ENCODE data around the gene IFNL1.

The IFNL1 gene

GRCh38 chr19:39310558-39311311 is 14.5 kb downstream of the IFNL1 start:
- DNase-seq (ENCODE audit: insufficient read length, low spot score) (no peak), FAIRE-seq (no peak)
- TF ChIP-seq POLR2A (IDR thresholded peaks at IDR 0.05; ENCODE audit: low read depth, low read length): no peak

DNA sequence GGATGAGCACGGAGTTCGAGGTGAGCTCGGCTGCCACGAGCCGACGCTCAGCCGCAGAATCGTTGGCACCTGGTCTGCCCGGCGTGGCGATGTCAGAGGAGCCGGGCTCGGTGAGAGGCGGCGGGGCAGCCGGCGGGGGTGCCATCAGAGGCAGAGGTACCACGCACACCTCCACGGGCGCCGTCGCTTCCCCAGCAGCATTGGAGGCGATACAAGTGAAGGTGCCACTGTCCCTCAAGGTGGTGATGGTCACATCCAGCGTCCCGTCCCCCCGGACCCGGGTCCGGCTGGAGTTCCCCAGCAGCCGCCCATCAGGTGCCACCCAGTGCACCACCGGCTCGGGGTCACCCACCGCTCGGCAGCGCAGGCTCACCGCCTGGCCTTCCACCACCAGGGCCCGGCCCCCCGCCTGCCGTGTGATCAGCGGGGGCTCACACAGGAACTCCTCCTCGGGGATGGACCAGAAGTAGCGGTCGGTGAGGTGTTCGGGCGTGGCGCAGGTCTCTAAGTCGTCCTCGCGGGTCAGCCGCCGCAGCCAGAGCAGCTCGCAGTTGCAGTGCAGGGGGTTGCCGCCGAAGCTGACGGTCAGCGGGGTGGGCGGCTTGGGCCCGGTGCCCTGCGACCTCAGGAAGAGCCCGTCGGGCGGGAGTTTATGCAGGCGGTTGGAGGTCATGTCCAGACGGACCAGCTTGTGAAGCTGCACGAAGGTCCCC is 18.0 kb downstream of the IFNL1 start:
- TF ChIP-seq POLR2A (IDR thresholded peaks at IDR 0.05; ENCODE audit: low read depth, low read length): no peak
- DNase-seq (ENCODE audit: insufficient read length, low spot score) (no peak), FAIRE-seq (no peak)

DNA sequence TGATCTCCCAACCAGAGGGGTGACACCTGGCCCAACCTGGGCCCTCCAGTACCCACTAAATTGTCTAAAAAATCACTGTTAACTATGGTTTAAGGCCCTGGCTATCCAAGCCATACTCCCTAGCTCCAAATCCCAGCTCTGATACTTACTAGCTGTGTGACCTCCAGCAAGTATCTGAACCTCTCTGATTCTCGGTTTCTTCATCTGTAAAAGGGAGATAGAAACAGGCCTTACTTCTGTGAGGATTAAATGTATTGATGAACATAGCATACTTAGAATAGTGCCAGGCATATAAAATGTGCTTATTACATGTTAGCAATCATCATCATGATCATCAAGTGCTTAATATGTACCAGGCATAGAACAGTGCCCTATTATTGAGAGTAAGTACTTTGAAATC is 19.7 kb downstream of the IFNL1 start:
- no peak for TF ChIP-seq POLR2A (IDR thresholded peaks at IDR 0.05; ENCODE audit: low read depth, low read length)
- no peak for FAIRE-seq
- DNase-seq (ENCODE audit: insufficient read length, low spot score): no peak

DNA sequence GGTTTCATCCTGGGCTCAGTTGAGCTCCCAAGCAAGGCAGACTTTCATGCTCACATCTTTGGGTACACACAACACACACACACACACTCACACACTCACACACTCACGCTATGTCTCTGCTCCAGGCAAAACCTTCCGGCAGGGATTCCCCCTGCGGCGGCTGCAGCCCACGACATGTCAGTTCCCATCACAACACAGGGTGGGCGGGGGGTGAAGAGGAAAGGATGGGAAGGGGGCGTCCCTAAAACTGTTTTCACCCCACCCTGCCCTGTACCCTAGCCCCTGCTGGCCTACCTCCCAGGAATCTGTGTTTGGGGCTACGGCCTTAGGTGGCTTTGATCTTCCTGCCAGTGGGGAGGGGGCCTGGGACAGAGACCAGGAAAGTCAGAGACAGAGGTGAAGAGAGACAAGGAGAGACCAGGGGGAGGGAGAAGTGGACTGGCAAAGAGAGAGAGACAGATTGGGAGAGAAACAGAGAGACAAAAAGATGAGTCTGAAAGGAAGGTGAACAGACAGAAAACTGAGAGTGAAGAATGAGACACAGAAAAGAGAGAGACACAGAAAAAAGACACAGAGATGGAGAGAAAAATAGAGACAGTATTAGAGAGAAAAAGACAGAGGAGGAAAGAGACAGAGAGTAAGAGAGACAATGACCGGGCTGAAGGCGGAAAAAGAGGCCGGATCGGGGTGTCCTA is 20.6 kb downstream of the IFNL1 start:
- TF ChIP-seq POLR2A (IDR thresholded peaks at IDR 0.05; ENCODE audit: low read depth, low read length): no peak
- no peak for DNase-seq (ENCODE audit: insufficient read length, low spot score)
- no peak for FAIRE-seq

GRCh38 chr19:39317476-39317875 is 21.3 kb downstream of the IFNL1 start:
- DNase-seq (ENCODE audit: insufficient read length, low spot score): no peak
- no peak for TF ChIP-seq POLR2A (IDR thresholded peaks at IDR 0.05; ENCODE audit: low read depth, low read length)
- no peak for FAIRE-seq

- DNase-seq (ENCODE audit: insufficient read length, low spot score) (no peak), FAIRE-seq (no peak)
- no peak for TF ChIP-seq POLR2A (IDR thresholded peaks at IDR 0.05; ENCODE audit: low read depth, low read length)
Observed at GRCh38 chr19:39318071-39318470, 21.9 kb downstream of the IFNL1 start.

DNA sequence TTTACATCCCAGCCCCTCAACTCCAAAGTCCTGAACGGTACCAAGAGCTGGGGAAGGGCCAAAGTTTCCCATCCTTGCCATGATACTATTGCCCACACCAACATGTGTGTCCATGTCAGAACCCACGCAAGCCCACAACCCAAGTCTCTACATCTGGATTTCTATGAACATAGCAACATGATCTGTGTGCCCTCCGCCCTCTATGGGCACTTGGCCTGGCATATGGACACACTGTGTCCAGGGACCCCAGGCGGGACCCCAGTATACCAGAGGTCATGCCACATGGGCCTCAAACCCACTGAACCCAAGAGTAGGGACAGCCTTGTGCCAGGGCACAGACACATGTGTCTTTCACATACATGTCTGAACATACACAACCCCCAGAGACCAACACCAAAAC is 22.5 kb downstream of the IFNL1 start:
- FAIRE-seq (no peak), DNase-seq (ENCODE audit: insufficient read length, low spot score) (no peak)
- TF ChIP-seq POLR2A (IDR thresholded peaks at IDR 0.05; ENCODE audit: low read depth, low read length): no peak

DNA sequence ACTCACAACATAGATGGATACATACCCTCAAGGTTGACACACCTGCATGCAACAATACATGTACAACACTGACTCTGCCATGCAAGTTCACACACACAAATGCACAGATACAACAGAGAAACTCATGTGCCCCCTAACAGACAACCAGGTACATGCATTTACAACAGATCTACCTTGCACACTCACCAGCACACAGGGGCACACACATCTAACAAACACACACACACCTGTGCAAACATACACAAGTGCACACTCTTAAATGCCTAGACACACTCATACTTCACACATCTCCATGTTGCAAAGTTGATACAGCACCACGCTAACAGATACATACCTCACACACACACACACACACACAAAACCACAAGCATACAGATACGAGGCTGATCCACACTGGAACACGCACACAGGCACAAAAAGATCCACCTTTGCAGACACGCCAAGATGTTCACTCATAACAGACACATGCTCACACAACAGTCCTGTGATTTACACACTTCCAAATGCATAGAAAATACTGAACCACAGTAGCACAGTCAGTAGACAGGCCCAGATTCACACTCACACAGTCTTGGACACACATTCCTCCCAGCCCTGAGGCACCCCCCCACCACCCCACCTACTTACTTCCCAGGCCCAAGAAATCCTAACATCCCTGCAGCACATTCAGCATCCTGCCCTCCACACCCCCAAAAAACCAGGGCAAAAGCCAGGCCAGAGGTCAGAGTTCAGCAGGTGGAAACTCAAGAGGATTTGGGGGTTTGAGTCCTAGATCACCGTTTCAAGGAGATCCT is 23.1 kb downstream of the IFNL1 start:
- FAIRE-seq (no peak), DNase-seq (ENCODE audit: insufficient read length, low spot score) (no peak)
- no peak for TF ChIP-seq POLR2A (IDR thresholded peaks at IDR 0.05; ENCODE audit: low read depth, low read length)

GRCh38 chr19:39319892-39320248 is 23.7 kb downstream of the IFNL1 start:
- no peak for TF ChIP-seq POLR2A (IDR thresholded peaks at IDR 0.05; ENCODE audit: low read depth, low read length)
- FAIRE-seq (no peak), DNase-seq (ENCODE audit: insufficient read length, low spot score) (no peak)

GRCh38 chr19:39321117-39321831 is 25.1 kb downstream of the IFNL1 start:
- no peak for TF ChIP-seq POLR2A (IDR thresholded peaks at IDR 0.05; ENCODE audit: low read depth, low read length)
- DNase-seq (ENCODE audit: insufficient read length, low spot score) (no peak), FAIRE-seq (no peak)

DNA sequence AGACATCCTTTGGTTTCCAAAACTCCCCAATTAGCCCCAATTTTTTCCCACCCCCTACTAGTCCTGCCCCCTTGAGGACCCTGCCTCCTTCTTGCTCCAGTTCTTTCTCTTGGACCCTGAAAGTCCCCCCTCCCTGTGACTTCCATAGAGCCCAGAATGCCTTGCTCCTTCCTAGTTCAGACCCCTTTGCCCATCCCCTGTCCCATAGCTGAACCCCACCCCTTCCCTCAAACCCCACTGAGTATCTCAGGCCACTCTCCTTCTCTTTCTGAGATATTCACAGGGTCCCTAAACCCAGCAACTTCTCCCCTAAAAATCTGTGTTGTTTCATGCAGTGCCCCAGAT is 25.6 kb downstream of the IFNL1 start:
- FAIRE-seq (no peak), DNase-seq (ENCODE audit: insufficient read length, low spot score) (no peak)
- TF ChIP-seq POLR2A (IDR thresholded peaks at IDR 0.05; ENCODE audit: low read depth, low read length): no peak

DNA sequence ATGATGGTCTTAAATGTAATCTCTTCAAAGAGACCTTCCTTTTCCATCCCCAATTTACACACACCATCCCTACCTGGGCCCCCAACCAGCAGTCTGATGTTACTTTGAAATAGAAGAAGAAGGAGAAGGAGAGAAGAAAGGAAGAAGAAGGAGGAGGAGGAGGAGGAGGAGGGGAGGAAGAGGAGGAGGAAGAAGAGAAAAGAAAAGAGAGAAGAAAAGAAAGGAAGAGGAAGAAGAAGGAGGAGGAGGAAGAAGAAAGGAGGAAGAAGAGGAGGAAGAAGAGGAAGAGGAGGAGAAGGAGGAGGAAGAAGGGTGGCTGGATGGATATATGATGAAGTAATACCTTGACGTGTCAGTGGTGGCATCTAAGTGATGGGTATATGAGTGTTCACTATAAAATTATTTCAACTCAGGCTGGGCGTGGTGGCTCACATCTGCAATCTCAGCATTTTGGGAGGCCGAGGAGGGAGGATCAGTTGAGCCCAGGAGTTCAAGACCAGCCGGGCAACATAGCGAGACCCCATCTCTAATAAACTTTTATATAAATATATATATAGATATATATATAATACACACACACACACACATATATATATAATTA is 28.1 kb downstream of the IFNL1 start:
- TF ChIP-seq POLR2A (IDR thresholded peaks at IDR 0.05; ENCODE audit: low read depth, low read length): no peak
- DNase-seq (ENCODE audit: insufficient read length, low spot score) (no peak), FAIRE-seq (no peak)
